ENCODE measurements around the gene RNF144B. TPM values are rescaled to one million over a fixed set of nuclear protein-coding genes. Genes with fewer than 3 reads are reported as not detected.
"Not testable (repeated sequence)": the region's sequence is repeated elsewhere in the genome, so short reads cannot be mapped to it uniquely, and the experiment has no call there.

RNF144B gene
- polyA plus RNA-seq, 12 donors = 5.4 to 19.7 (median 10.7) TPM; not detected in 1

- DNase-seq = no peak
Observed at GRCh38 chr6:18436341-18436740, 49.2 kb downstream of the RNF144B start.

- DNase-seq = no peak
Observed at GRCh38 chr6:18439581-18439980, 52.4 kb downstream of the RNF144B start.

GRCh38 chr6:18441251-18441979 lies 54.3 kb downstream of the RNF144B start:
- no peak for DNase-seq

- DNase-seq = peak; percentile 11
Observed at GRCh38 chr6:18444111-18444510, 57.0 kb downstream of the RNF144B start.

- no peak for DNase-seq
Observed at GRCh38 chr6:18445228-18445627, 58.1 kb downstream of the RNF144B start.

GRCh38 chr6:18446771-18447170 lies 59.6 kb downstream of the RNF144B start:
- DNase-seq = no peak

- no peak for DNase-seq
Observed at GRCh38 chr6:18447552-18447951, 60.4 kb downstream of the RNF144B start.

GRCh38 chr6:18451756-18452155 lies 64.6 kb downstream of the RNF144B start:
- no peak for DNase-seq

- no peak for DNase-seq
Observed at GRCh38 chr6:18454446-18454845, 67.3 kb downstream of the RNF144B start.

GRCh38 chr6:18457065-18457737 lies 70.1 kb downstream of the RNF144B start:
- DNase-seq = no peak

- DNase-seq = not testable (repeated sequence)
Observed at GRCh38 chr6:18458086-18458485, 70.9 kb downstream of the RNF144B start.

GRCh38 chr6:18463429-18463828 lies 76.3 kb downstream of the RNF144B start:
- DNase-seq = no peak

GRCh38 chr6:18464176-18464575 lies 77.0 kb downstream of the RNF144B start:
- DNase-seq = no peak

GRCh38 chr6:18465410-18466154 lies 78.4 kb downstream of the RNF144B start:
- no peak for DNase-seq

- DNase-seq = no peak
Observed at GRCh38 chr6:18467741-18468502, 80.8 kb downstream of the RNF144B start.

- DNase-seq = no peak
Observed at GRCh38 chr6:18468503-18468843, 81.3 kb downstream of the RNF144B start.

- no peak for DNase-seq
Observed at GRCh38 chr6:18469536-18469935, 82.4 kb downstream of the RNF144B start.

- DNase-seq = no peak
Observed at GRCh38 chr6:18471232-18471964, 84.2 kb downstream of the RNF144B start.

- DNase-seq = no peak
Observed at GRCh38 chr6:18472941-18473340, 85.8 kb downstream of the RNF144B start.

- DNase-seq = no peak
Observed at GRCh38 chr6:18473755-18474154, 86.6 kb downstream of the RNF144B start.

GRCh38 chr6:18477301-18477941 lies 90.3 kb downstream of the RNF144B start:
- DNase-seq = peak; percentile 4

Data from muscle of arm (tissue), 12 donors.